ENCODE results near the gene TEAD4.

DNA sequence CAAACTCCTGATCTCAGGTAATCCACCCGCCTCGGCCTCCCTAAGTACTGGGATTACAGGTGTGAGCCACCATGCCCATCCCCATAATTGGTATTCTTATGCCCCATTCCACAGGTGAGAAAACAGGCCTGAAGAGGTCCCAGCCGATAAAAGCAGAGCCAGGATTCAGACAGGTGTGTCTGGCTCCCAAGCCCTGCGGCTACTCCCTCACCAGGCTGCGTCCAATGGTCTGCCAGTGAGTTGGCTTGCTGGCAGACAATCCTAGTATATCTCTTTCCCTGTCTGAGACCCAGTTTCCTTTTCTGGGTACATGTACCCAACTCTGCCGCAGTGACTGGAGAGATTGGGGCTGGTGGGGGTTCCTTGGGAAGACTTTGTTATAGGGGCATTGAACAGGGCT lies 116.1 kb downstream of the TEAD4 start:
- TF ChIP-seq CTCF (IDR thresholded peaks at IDR 0.05): no peak
- TF ChIP-seq POLR2A (IDR thresholded peaks at IDR 0.05): no peak

Data from thyroid gland (tissue), 4 donors.